Stimulated activated CD4-positive, alpha-beta T cell treated with anti-CD3 and anti-CD28 coated beads, Interleukin-1b, Interleukin-23, amount 100 ng/mL, for 1 hour (primary cell): Measurements from ENCODE around the gene RAB5A.
"Not testable (repeated sequence)": the region's sequence is repeated elsewhere in the genome, so short reads cannot be mapped to it uniquely, and the experiment has no call there.

ENCODE experiments used
- DNase-seq, 2 donors: peaks; one replicate each; pipeline ENCODE4 v3.0.0-alpha.2; 2020; ENCODE audit warnings: low read depth in 2 of 2

Gene RAB5A

GRCh38 chr3:20023623-20024405, 76.9 kb downstream of the RAB5A start:
- DNase-seq: no peak

GRCh38 chr3:20027136-20027535, 80.2 kb downstream of the RAB5A start:
- DNase-seq: no peak

- DNase-seq: no peak
Observed at GRCh38 chr3:20028905-20029331, 82.0 kb downstream of the RAB5A start.

GRCh38 chr3:20031939-20032338, 85.0 kb downstream of the RAB5A start:
- not testable (repeated sequence) for DNase-seq
